ENCODE data around the gene RNGTT.
A peak's percentile ranks its signal among the peaks of the same experiment; 100 is the strongest.

Gene RNGTT

DNA sequence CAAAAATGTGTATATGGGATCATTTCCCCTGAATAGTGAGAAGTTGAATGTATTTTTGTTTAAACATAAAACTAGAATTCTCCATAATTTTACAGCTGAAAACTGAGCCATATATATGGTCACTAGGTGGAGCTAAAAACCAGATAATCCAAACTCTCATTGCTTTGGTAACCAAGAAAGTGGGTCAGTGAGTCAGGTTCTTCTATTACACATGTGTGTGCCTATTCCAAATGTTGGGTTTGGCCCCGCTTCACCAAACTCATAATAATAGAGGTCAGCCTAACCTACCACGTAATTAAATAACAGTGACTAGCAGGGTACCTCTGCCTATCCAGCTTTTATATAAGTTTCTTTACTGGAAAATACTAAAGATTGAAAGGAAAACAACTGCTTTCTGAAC, 19.3 kb upstream of the RNGTT start:
- H3K4me3 ChIP-seq (ENCODE audit: low read depth, low read length): no peak overlapping the region
- no peaks in the 10 kb centered on the region for H3K9me3 ChIP-seq (ENCODE audit: control insufficient read depth, insufficient read depth, low read depth, low read length)
- no peak overlapping the region for H3K27ac ChIP-seq (ENCODE audit: extremely low read depth, low read depth, low read length)
- CTCF ChIA-PET: interaction anchor here (0.6 to 4.4 kb wide), 59 partner anchors 10 to 1618 kb away, joined by 3 to 108 read pairs (median 4); partner anchors contain the start of genes LYRM2, PNRC1 and SRSF12
- H3K36me3 ChIP-seq (ENCODE audit: control insufficient read depth in 2 of 2, insufficient read depth in 1 of 2, low read length in 2 of 2): no peaks in the 10 kb centered on the region
- POLR2A ChIA-PET: interaction anchor here (0.5 to 3.8 kb wide), 4 partner anchors 98 to 845 kb away, joined by 3 to 39 read pairs (median 4); partner anchors contain the start of gene PNRC1
- no peaks in the 10 kb centered on the region for H3K4me1 ChIP-seq (ENCODE audit: control insufficient read depth, insufficient read depth, low read length)
- TF ChIP-seq ZSCAN30 (tag by site-specific recombination; IDR thresholded peaks at IDR 0.05): 0 out of 2 replicates have a peak, but pooled peaks have one; percentile 31
- TF ChIP-seq PRDM1 (tag by site-specific recombination; IDR thresholded peaks at IDR 0.05): peak; percentile 49; the same call in 1 of the 2 replicates
- TF ChIP-seq ZNF311 (tag by site-specific recombination; IDR thresholded peaks at IDR 0.05; ENCODE audit: borderline replicate concordance): no peak
- TF ChIP-seq ZNF510 (tag by site-specific recombination; IDR thresholded peaks at IDR 0.05; ENCODE audit: insufficient replicate concordance): no peak
- no peak for TF ChIP-seq ZNF843 (tag by site-specific recombination; IDR thresholded peaks at IDR 0.05)
- TF ChIP-seq GFI1B (tag by site-specific recombination; IDR thresholded peaks at IDR 0.05): no peak
- no peak for TF ChIP-seq ZNF157 (tag by site-specific recombination; IDR thresholded peaks at IDR 0.05)
- 0 out of 2 replicates have a peak, but pooled peaks have one; percentile 13 for TF ChIP-seq KLF8 (tag by site-specific recombination; IDR thresholded peaks at IDR 0.05)
- no peak for TF ChIP-seq ZNF76 (tag by site-specific recombination; IDR thresholded peaks at IDR 0.05; ENCODE audit: borderline replicate concordance, low read depth)
- TF ChIP-seq ZFHX2 (tag by site-specific recombination; conservative IDR thresholded peaks at IDR 0.05): no peak
- TF ChIP-seq, protein P1, sequence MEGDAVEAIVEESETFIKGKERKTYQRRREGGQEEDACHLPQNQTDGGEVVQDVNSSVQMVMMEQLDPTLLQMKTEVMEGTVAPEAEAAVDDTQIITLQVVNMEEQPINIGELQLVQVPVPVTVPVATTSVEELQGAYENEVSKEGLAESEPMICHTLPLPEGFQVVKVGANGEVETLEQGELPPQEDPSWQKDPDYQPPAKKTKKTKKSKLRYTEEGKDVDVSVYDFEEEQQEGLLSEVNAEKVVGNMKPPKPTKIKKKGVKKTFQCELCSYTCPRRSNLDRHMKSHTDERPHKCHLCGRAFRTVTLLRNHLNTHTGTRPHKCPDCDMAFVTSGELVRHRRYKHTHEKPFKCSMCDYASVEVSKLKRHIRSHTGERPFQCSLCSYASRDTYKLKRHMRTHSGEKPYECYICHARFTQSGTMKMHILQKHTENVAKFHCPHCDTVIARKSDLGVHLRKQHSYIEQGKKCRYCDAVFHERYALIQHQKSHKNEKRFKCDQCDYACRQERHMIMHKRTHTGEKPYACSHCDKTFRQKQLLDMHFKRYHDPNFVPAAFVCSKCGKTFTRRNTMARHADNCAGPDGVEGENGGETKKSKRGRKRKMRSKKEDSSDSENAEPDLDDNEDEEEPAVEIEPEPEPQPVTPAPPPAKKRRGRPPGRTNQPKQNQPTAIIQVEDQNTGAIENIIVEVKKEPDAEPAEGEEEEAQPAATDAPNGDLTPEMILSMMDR (tag by site-specific recombination; IDR thresholded peaks at IDR 0.05): peak; percentile 50; the same call in 1 of the 2 replicates
- 0 out of 2 replicates have a peak, but pooled peaks have one; percentile 19 for TF ChIP-seq ZXDB (tag by site-specific recombination; IDR thresholded peaks at IDR 0.05)
- no peak for TF ChIP-seq SALL2 (tag by site-specific recombination; IDR thresholded peaks at IDR 0.05; ENCODE audit: borderline replicate concordance)
- TF ChIP-seq ZFP3 (tag by site-specific recombination; IDR thresholded peaks at IDR 0.05; ENCODE audit: low read depth): no peak
- TF ChIP-seq ZNF701 (tag by site-specific recombination; IDR thresholded peaks at IDR 0.05): no peak
- TF ChIP-seq ZNF146 (tag by site-specific recombination; IDR thresholded peaks at IDR 0.05): no peak
- no peak for TF ChIP-seq ZNF302 (tag by site-specific recombination; IDR thresholded peaks at IDR 0.05; ENCODE audit: low read depth)
- TF ChIP-seq, protein P2, sequence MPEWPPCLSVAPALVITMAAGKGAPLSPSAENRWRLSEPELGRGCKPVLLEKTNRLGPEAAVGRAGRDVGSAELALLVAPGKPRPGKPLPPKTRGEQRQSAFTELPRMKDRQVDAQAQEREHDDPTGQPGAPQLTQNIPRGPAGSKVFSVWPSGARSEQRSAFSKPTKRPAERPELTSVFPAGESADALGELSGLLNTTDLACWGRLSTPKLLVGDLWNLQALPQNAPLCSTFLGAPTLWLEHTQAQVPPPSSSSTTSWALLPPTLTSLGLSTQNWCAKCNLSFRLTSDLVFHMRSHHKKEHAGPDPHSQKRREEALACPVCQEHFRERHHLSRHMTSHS (tag by site-specific recombination; IDR thresholded peaks at IDR 0.05): no peak
- peak; percentile 61; the same call in 1 of the 2 replicates for TF ChIP-seq SP7 (tag by site-specific recombination; IDR thresholded peaks at IDR 0.05)
- TF ChIP-seq KLF9 (tag by site-specific recombination; IDR thresholded peaks at IDR 0.05; ENCODE audit: low read depth): no peak
- TF ChIP-seq ZNF248 (tag by site-specific recombination; IDR thresholded peaks at IDR 0.05): no peak
- no peak for TF ChIP-seq ZNF626 (tag by site-specific recombination; IDR thresholded peaks at IDR 0.05)
- no peak for TF ChIP-seq ZNF501 (tag by site-specific recombination; IDR thresholded peaks at IDR 0.05)
- TF ChIP-seq, protein P3, sequence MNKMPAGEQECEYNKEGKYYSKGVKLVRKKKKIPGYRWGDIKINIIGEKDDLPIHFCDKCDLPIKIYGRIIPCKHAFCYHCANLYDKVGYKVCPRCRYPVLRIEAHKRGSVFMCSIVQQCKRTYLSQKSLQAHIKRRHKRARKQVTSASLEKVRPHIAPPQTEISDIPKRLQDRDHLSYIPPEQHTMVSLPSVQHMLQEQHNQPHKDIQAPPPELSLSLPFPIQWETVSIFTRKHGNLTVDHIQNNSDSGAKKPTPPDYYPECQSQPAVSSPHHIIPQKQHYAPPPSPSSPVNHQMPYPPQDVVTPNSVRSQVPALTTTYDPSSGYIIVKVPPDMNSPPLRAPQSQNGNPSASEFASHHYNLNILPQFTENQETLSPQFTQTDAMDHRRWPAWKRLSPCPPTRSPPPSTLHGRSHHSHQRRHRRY (tag by site-specific recombination; IDR thresholded peaks at IDR 0.05): no peak
- no peak for TF ChIP-seq ZNF747 (tag by site-specific recombination; IDR thresholded peaks at IDR 0.05)
- TF ChIP-seq, protein P4, sequence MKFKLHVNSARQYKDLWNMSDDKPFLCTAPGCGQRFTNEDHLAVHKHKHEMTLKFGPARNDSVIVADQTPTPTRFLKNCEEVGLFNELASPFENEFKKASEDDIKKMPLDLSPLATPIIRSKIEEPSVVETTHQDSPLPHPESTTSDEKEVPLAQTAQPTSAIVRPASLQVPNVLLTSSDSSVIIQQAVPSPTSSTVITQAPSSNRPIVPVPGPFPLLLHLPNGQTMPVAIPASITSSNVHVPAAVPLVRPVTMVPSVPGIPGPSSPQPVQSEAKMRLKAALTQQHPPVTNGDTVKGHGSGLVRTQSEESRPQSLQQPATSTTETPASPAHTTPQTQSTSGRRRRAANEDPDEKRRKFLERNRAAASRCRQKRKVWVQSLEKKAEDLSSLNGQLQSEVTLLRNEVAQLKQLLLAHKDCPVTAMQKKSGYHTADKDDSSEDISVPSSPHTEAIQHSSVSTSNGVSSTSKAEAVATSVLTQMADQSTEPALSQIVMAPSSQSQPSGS (tag by site-specific recombination; IDR thresholded peaks at IDR 0.05; ENCODE audit: low read depth): no peak
- peak; percentile 99 for TF ChIP-seq ZNF654 (tag by site-specific recombination; IDR thresholded peaks at IDR 0.05; ENCODE audit: low read depth)
- TF ChIP-seq, protein P5, sequence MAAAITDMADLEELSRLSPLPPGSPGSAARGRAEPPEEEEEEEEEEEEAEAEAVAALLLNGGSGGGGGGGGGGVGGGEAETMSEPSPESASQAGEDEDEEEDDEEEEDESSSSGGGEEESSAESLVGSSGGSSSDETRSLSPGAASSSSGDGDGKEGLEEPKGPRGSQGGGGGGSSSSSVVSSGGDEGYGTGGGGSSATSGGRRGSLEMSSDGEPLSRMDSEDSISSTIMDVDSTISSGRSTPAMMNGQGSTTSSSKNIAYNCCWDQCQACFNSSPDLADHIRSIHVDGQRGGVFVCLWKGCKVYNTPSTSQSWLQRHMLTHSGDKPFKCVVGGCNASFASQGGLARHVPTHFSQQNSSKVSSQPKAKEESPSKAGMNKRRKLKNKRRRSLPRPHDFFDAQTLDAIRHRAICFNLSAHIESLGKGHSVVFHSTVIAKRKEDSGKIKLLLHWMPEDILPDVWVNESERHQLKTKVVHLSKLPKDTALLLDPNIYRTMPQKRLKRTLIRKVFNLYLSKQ (tag by site-specific recombination; IDR thresholded peaks at IDR 0.05; ENCODE audit: borderline replicate concordance): no peak
- TF ChIP-seq, protein P6, sequence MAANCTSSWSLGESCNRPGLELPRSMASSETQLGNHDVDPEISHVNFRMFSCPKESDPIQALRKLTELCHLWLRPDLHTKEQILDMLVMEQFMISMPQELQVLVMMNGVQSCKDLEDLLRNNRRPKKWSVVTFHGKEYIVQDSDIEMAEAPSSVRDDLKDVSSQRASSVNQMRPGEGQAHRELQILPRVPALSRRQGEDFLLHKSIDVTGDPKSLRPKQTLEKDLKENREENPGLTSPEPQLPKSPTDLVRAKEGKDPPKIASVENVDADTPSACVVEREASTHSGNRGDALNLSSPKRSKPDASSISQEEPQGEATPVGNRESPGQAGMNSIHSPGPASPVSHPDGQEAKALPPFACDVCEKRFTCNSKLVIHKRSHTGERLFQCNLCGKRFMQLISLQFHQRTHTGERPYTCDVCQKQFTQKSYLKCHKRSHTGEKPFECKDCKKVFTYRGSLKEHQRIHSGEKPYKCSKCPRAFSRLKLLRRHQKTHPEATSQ (tag by site-specific recombination; IDR thresholded peaks at IDR 0.05): no peak
- 0 out of 2 replicates have a peak, but pooled peaks have one; percentile 16 for TF ChIP-seq MZF1 (tag by site-specific recombination; IDR thresholded peaks at IDR 0.05; ENCODE audit: borderline replicate concordance)
- no peak for TF ChIP-seq ZNF19 (tag by site-specific recombination; IDR thresholded peaks at IDR 0.05; ENCODE audit: low read depth)

Data from HEK293 (cell line).